ENCODE results near the gene SPATA2L.

GRCh38 chr16:89748076-89748475 is 46.6 kb upstream of the SPATA2L start:
- TF ChIP-seq POLR2A (IDR thresholded peaks at IDR 0.05; ENCODE audit: low read length) (no peak), GATA1 (IDR thresholded peaks at IDR 0.05; ENCODE audit: low read depth, low read length) (no peak)

Data from erythroblast (primary cell).